Neutrophil (primary cell): ENCODE measurements around the gene CBLB.

Experiments
- H3K27ac ChIP-seq: fragments of 200-600 bp; sonication (generic); 2 replicates; pipeline ENCODE4 v1.5.1; 2016; ENCODE audit warnings: mild to moderate bottlenecking, moderate library complexity
- H3K27me3 ChIP-seq: fragments of 200-600 bp; sonication (generic); 2 replicates; pipeline ENCODE4 v1.6.0; 2016; ENCODE audit warnings: mild to moderate bottlenecking
- H3K36me3 ChIP-seq: fragments of 200-600 bp; sonication (generic); 2 replicates; pipeline ENCODE4 v1.5.1; 2017
- H3K4me1 ChIP-seq, 2 experiments: fragments of 200-600 bp in 1 of 2; sonication (generic) in 1 of 2; 1 replicate in 1 of 2; 2 replicates in 1 of 2; pipeline versions ENCODE4 v1.5.1 to v1.6.1; 2013 to 2016; ENCODE audit warnings: low read depth in 1 of 2, low read length in 1 of 2, mild to moderate bottlenecking in 1 of 2, moderate library complexity in 1 of 2; ENCODE audit not compliant: control insufficient read depth in 1 of 2, insufficient read depth in 1 of 2
- H3K4me3 ChIP-seq, 2 experiments: fragments of 200-600 bp in 1 of 2; sonication (generic) in 1 of 2; 1 replicate in 1 of 2; 2 replicates in 1 of 2; pipeline ENCODE4 v1.5.1; 2013 to 2016; ENCODE audit warnings: low read depth in 1 of 2, low read length in 1 of 2, mild to moderate bottlenecking in 1 of 2, moderate library complexity in 1 of 2
- H3K9me3 ChIP-seq: fragments of 200-600 bp; sonication (generic); 2 replicates; pipeline ENCODE4 v1.5.1; 2016
- CTCF ChIP-seq: fragments of 200-600 bp; sonication (generic); IDR thresholded peaks from 2 replicates; pipeline ENCODE4 v1.5.1; 2016; ENCODE audit warnings: antibody characterized with exemption

CBLB gene

DNA sequence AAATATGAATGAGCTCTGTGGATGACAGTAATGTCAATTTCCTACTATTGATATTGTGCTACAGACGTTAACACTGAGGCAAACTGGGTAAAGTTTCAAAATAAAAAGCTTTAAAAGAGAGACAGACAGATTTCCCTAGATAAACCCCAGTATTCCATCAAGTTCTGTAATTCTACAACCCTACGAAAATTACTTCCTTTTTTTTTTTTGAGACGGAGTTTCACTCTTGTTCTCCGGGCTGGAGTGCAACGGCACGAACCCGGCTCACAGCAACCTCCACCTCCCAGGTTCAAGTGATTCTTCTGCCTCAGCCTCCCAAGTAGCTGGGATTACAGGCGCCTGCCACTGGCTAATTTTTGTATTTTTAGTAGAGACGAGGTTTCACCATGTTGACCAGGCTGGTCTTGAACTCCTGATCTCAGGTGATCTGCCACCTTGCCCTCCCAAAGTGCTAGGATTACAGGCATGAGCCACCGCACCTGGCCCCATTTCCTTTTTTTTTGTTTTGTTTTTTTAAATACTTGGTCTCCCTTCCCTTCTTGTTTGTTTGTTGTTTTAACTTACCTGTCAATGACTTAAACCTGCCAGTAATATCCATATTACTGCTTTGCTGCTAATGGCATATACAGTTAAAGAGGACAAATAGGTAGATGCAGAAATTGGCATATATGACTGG, 57.2 kb downstream of the CBLB start:
- H3K4me3 ChIP-seq, result peak overlapping the region in 1 of 2 experiments; percentile 35
- H3K36me3 ChIP-seq, result no peaks in the 10 kb centered on the region
- no peak for TF ChIP-seq CTCF
- H3K4me1 ChIP-seq, result peaks cover 0 to 12% of the 10 kb centered on the region in 2 experiments
- H3K27me3 ChIP-seq, result no peaks in the 10 kb centered on the region
- H3K9me3 ChIP-seq, result no peaks in the 10 kb centered on the region
- H3K27ac ChIP-seq, result peak overlapping the region; percentile 45

DNA sequence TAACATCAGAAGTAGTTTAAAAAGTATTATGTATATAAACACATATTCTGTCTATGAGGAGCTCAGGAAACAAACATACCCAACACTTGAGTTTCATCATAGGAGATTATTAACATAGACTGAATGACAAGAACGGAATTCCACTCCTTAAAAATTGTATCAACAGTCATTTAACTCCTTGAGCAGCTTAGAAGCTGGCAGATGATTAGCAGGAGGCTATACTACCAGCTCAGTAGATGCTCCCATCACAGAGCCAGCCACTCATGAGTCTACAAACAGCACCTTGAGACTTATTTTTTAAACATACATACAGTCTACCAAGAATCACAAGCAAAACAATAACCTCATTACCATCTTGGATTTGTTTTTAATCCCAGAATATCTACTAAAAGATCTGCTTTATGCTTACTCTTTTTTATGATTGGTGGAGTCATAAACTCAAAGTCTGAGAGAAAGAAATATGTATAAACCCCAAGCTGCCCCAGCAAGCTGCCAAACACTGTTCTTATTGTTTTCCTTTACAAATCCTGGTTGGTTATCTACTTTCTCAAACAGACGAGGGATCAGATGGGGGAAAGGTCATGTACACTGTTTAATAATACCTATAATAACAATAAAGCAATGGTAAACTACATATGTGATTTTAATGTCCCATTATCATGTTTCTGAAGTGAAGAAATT, 59.5 kb downstream of the CBLB start:
- H3K27ac ChIP-seq, result no peak overlapping the region
- H3K27me3 ChIP-seq, result no peaks in the 10 kb centered on the region
- H3K9me3 ChIP-seq, result no peaks in the 10 kb centered on the region
- peaks cover 0 to 12% of the 10 kb centered on the region in 2 experiments for H3K4me1 ChIP-seq
- H3K4me3 ChIP-seq, result no peak overlapping the region
- TF ChIP-seq CTCF, result no peak
- H3K36me3 ChIP-seq, result no peaks in the 10 kb centered on the region

DNA sequence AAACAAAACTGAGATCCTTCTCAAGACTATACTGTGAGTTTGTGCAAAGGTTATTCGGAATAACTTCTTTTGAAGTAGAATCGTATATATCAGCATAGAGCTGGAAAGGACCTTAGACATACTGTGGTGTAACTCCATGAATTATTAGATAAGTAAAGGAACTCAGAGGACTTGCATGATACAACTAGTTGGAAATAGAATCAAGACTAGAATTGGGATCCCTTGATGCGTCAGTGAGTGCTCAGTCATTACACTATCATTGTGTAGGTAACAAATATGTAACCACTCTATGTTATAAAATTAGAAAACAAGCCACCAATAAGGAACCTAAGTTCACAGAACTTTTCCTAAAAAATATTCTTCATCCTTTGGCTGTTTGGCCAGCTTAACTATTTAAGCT, 61.1 kb downstream of the CBLB start:
- no peaks in the 10 kb centered on the region for H3K36me3 ChIP-seq
- H3K4me1 ChIP-seq, result peaks cover 0 to 12% of the 10 kb centered on the region in 2 experiments
- H3K9me3 ChIP-seq, result no peaks in the 10 kb centered on the region
- no peak overlapping the region for H3K4me3 ChIP-seq
- no peak for TF ChIP-seq CTCF
- no peak overlapping the region for H3K27ac ChIP-seq
- H3K27me3 ChIP-seq, result no peaks in the 10 kb centered on the region

- Histone ChIP-seq H3K27ac (no peak overlapping the region), H3K36me3 (no peaks in the 10 kb centered on the region), H3K27me3 (no peaks in the 10 kb centered on the region), H3K9me3 (no peaks in the 10 kb centered on the region), H3K4me1 (peaks cover 0 to 12% of the 10 kb centered on the region in 2 experiments), H3K4me3 (no peak overlapping the region)
- no peak for TF ChIP-seq CTCF
These were observed 61.7 kb downstream of the CBLB start for GRCh38 chr3:105807146-105807545.

GRCh38 chr3:105806359-105806758, 62.5 kb downstream of the CBLB start:
- Histone ChIP-seq H3K4me1 (peaks cover 0 to 5% of the 10 kb centered on the region in 2 experiments), H3K27me3 (no peaks in the 10 kb centered on the region), H3K36me3 (no peaks in the 10 kb centered on the region), H3K4me3 (no peak overlapping the region), H3K9me3 (no peaks in the 10 kb centered on the region), H3K27ac (no peak overlapping the region)
- no peak for TF ChIP-seq CTCF
